ENCODE measurements around the gene ERBB4.

- TF ChIP-seq BHLHE40 (IDR thresholded peaks at IDR 0.05; ENCODE audit: borderline replicate concordance in 1 of 2, low read depth in 2 of 2, low read length in 1 of 2) (no peak), SMAD1 (IDR thresholded peaks at IDR 0.05; ENCODE audit: low read depth, partially characterized antibody) (no peak), CTCF (IDR thresholded peaks at IDR 0.05 in 2 of 3, conservative IDR thresholded peaks at IDR 0.05 in 1 of 3; ENCODE audit: control insufficient read depth in 2 of 3, extremely low read depth in 1 of 3, insufficient read depth in 1 of 3, low read depth in 3 of 3, low read length in 3 of 3) (no peak), ATF7 (IDR thresholded peaks at IDR 0.05; ENCODE audit: low read depth) (no peak), POLR2A (IDR thresholded peaks at IDR 0.05; ENCODE audit: low read depth, low read length) (no peak), ATF3 (IDR thresholded peaks at IDR 0.05; ENCODE audit: borderline replicate concordance, extremely low read depth, low read depth, low read length) (no peak), FOXK2 (IDR thresholded peaks at IDR 0.05) (no peak), ZNF384 (IDR thresholded peaks at IDR 0.05; ENCODE audit: borderline replicate concordance, low read depth, low read length) (no peak), KDM1A (IDR thresholded peaks at IDR 0.05; ENCODE audit: borderline replicate concordance) (no peak)
These were observed 111.8 kb downstream of the ERBB4 start for GRCh38 chr2:212426637-212427412.
